BJ (cell line): ENCODE data around the gene SFXN5. TPM values are rescaled to one million over a fixed set of nuclear protein-coding genes. Genes with fewer than 3 reads are reported as not detected.
"Not testable (repeated sequence)": the region's sequence is repeated elsewhere in the genome, so short reads cannot be mapped to it uniquely, and the experiment has no call there.

ENCODE experiments used
- CTCF ChIA-PET: fragments of 350-600 bp; formaldehyde crosslinking; extraction: SDS; loops from one replicate; lab custom pipeline; 2021; ENCODE audit warnings: antibody characterized with exemption, inconsistent platforms; lab: Yijun Ruan, JAX
- POLR2A ChIA-PET: fragments of 300-600 bp; sonication (Branson Sonifier 250); formaldehyde crosslinking; extraction: SDS; loops from one replicate; lab custom pipeline; 2021; ENCODE audit warnings: antibody characterized with exemption; lab: Charles Lee
- DNase-seq: peaks from one replicate; pipeline ENCODE4 v3.0.0-alpha.2; 2011; ENCODE audit warnings: low read depth
- H3K27me3 ChIP-seq: 2 replicates; pipeline ENCODE4 v1.6.0; 2011; ENCODE audit warnings: low read length; ENCODE audit not compliant: control insufficient read depth, insufficient read depth
- H3K36me3 ChIP-seq: 2 replicates; pipeline ENCODE4 v1.5.1; 2011; ENCODE audit warnings: low read length; ENCODE audit not compliant: control insufficient read depth, insufficient read depth
- H3K4me3 ChIP-seq: 2 replicates; pipeline ENCODE4 v1.5.1; 2011; ENCODE audit warnings: low read depth, mild to moderate bottlenecking, control low read depth, low read length
- CTCF ChIP-seq: IDR thresholded peaks from 2 replicates; pipeline ENCODE4 v1.5.1; 2011; ENCODE audit warnings: low read depth, mild to moderate bottlenecking, control low read depth, inconsistent platforms, low read length, moderate library complexity; ENCODE audit not compliant: insufficient read depth
- polyA plus RNA-seq: library from polyadenylated mRNA; depleted of rRNA; stranded (reverse); fragments of >200 nt; gene quantifications from 2 replicates; pipeline ENCODE4 v1.2.3, GENCODE V29; 2011

SFXN5 gene
- polyA plus RNA-seq, 1 experiment, result 11.5 TPM

GRCh38 chr2:73103018-73103542 is 31.6 kb upstream of the SFXN5 start:
- CTCF ChIA-PET, result interaction anchor here (0.7 to 1.5 kb wide), 4 partner anchors 9 to 210 kb away, joined by 3 to 6 read pairs (median 4); no protein-coding TSS in a partner anchor

GRCh38 chr2:73101626-73102256 is 30.2 kb upstream of the SFXN5 start:
- H3K36me3 ChIP-seq, result peaks cover 2% of the 10 kb centered on the region
- CTCF ChIA-PET, result interaction anchor here (0.7 kb wide), 1 partner anchor 55 kb away, joined by 3 read pairs; no protein-coding TSS in a partner anchor
- POLR2A ChIA-PET, result no interaction called here
- no peaks in the 10 kb centered on the region for H3K27me3 ChIP-seq
- no peak overlapping the region for H3K4me3 ChIP-seq
- DNase-seq, result no peak
- no peak for TF ChIP-seq CTCF

More at GRCh38 chr2:73103018-73103542, 31.6 kb upstream of the SFXN5 start:
- TF ChIP-seq CTCF, result no peak
- no peak for DNase-seq
- no peak overlapping the region for H3K4me3 ChIP-seq
- no peaks in the 10 kb centered on the region for H3K27me3 ChIP-seq
- peaks cover 2% of the 10 kb centered on the region; the same call in 1 of the 2 replicates for H3K36me3 ChIP-seq
- POLR2A ChIA-PET, result no interaction called here

GRCh38 chr2:73100956-73101355 is 29.4 kb upstream of the SFXN5 start:
- ChIA-PET POLR2A (no interaction called here), CTCF (interaction anchor here (0.6 kb wide), 1 partner anchor 107 kb away, joined by 4 read pairs; no protein-coding TSS in a partner anchor)

GRCh38 chr2:73099486-73099885 is 28.0 kb upstream of the SFXN5 start:
- Histone ChIP-seq H3K4me3 (no peak overlapping the region), H3K27me3 (no peaks in the 10 kb centered on the region), H3K36me3 (no peaks in the 10 kb centered on the region; the same call in none of the 2 replicates)
- CTCF ChIA-PET, result interaction anchor here (0.8 to 1.8 kb wide), 6 partner anchors 10 to 206 kb away, joined by 3 to 5 read pairs (median 4); partner anchors contain the start of gene RAB11FIP5
- POLR2A ChIA-PET, result no interaction called here
- DNase-seq, result no peak
- TF ChIP-seq CTCF, result no peak

More at GRCh38 chr2:73100956-73101355, 29.4 kb upstream of the SFXN5 start:
- TF ChIP-seq CTCF, result no peak
- H3K36me3 ChIP-seq, result peaks cover 2% of the 10 kb centered on the region
- H3K4me3 ChIP-seq, result no peak overlapping the region
- H3K27me3 ChIP-seq, result no peaks in the 10 kb centered on the region
- no peak for DNase-seq

GRCh38 chr2:73095910-73096309 is 24.4 kb upstream of the SFXN5 start:
- Histone ChIP-seq H3K27me3 (no peaks in the 10 kb centered on the region), H3K36me3 (no peaks in the 10 kb centered on the region; the same call in none of the 2 replicates), H3K4me3 (no peak overlapping the region)
- no peak for DNase-seq
- ChIA-PET CTCF (interaction anchor here (0.5 to 1.6 kb wide), 4 partner anchors 61 to 1047 kb away, joined by 3 to 7 read pairs (median 4); no protein-coding TSS in a partner anchor), POLR2A (no interaction called here)
- no peak for TF ChIP-seq CTCF

- H3K4me3 ChIP-seq, H3K36me3 ChIP-seq, DNase-seq, H3K27me3 ChIP-seq, POLR2A ChIA-PET: not testable (repeated sequence)
- CTCF ChIA-PET, result interaction anchor here (0.5 to 2.6 kb wide), 4 partner anchors 9 to 63 kb away, joined by 3 to 12 read pairs (median 6); partner anchors contain the start of gene RAB11FIP5
These were observed 22.2 kb upstream of the SFXN5 start for GRCh38 chr2:73093601-73094218.
